Measurements from ENCODE around the gene PURA. TPM values are rescaled to one million over a fixed set of nuclear protein-coding genes. Genes with fewer than 3 reads are reported as not detected.

PURA gene
- polyA plus RNA-seq, 3 donors = 1.1 to 1.6 (median 1.2) TPM

DNA sequence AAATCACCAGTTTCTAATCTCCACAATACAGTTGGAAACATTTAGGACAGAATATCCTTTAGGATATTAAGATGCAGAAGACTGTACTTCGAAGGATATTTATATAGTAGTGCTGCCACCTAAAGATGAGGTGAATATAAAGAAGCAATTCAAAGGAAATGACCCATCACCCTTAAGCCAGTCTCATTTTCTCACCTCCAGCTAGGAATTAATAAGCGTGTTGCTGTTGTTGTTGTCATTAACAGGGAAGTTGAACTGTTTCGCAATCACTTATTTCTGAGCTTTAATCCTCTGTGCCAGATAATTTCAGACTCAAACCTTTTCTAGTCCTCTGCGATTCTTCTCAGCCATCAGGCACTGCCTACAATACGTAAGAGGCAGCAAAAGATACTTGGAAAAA lies 7.8 kb upstream of the PURA start:
- peaks cover 8 to 9% of the 10 kb centered on the region in 2 donors for H3K36me3 Mint-ChIP-seq
- Histone ChIP-seq H3K27ac (ENCODE audit: low read depth in 1 of 2, low read length in 2 of 2) (no peak overlapping the region), H3K9me3 (replicated peaks in 1 of 2; ENCODE audit: control insufficient read depth in 1 of 2, insufficient read depth in 1 of 2, low read length in 2 of 2) (no peaks in the 10 kb centered on the region), H3K4me3 (replicated peaks in 1 of 3; ENCODE audit: low read depth in 2 of 3, low read length in 3 of 3) (no peak overlapping the region), H3K9ac (ENCODE audit: insufficient read depth, low read length, poor library complexity, severe bottlenecking) (no peak overlapping the region), H4K20me1 (ENCODE audit: insufficient read depth, low read length) (peaks cover 31% of the 10 kb centered on the region), H3K79me2 (ENCODE audit: insufficient read depth, low read length) (peaks cover 5% of the 10 kb centered on the region), H2AFZ (ENCODE audit: insufficient read depth, low read depth, low read length, poor library complexity, severe bottlenecking) (no peak overlapping the region), H3K36me3 (replicated peaks in 1 of 2; ENCODE audit: control insufficient read depth in 1 of 2, insufficient read depth in 2 of 2, low read length in 2 of 2) (no peaks in the 10 kb centered on the region), H3K4me1 (ENCODE audit: control insufficient read depth in 1 of 2, insufficient read depth in 2 of 2, low read length in 2 of 2) (peaks cover 26 to 31% of the 10 kb centered on the region in 2 donors), H3K4me2 (replicated peaks; ENCODE audit: extremely low read depth, low read length, poor library complexity, severe bottlenecking) (no peak overlapping the region), H3K27me3 (ENCODE audit: control insufficient read depth in 2 of 2, insufficient read depth in 2 of 2, low read length in 2 of 2) (peaks cover 34 to 57% of the 10 kb centered on the region in 2 donors)
- H3K9me3 Mint-ChIP-seq = peaks cover 0 to 14% (median 2%) of the 10 kb centered on the region in 7 donors
- peak overlapping the region in 2 of 7 donors; percentile 6 to 30 for H3K27ac Mint-ChIP-seq
- peak; percentile 20 to 71 (median 58) for DNase-seq
- peak overlapping the region; percentile 20 to 96 for H3K4me3 Mint-ChIP-seq
- intact Hi-C loops (cut with micrococcal nuclease) = loop anchor here in 1 of 2 donors (5.0 kb wide), 1 partner anchor 41 kb away; no protein-coding TSS in a partner anchor
- H3K27me3 Mint-ChIP-seq (ENCODE audit: low read depth in 3 of 3) = peaks cover 44 to 58% (median 50%) of the 10 kb centered on the region in 3 donors
- H3K4me1 Mint-ChIP-seq = peaks cover 34% of the 10 kb centered on the region
- TF ChIP-seq, protein P1, sequence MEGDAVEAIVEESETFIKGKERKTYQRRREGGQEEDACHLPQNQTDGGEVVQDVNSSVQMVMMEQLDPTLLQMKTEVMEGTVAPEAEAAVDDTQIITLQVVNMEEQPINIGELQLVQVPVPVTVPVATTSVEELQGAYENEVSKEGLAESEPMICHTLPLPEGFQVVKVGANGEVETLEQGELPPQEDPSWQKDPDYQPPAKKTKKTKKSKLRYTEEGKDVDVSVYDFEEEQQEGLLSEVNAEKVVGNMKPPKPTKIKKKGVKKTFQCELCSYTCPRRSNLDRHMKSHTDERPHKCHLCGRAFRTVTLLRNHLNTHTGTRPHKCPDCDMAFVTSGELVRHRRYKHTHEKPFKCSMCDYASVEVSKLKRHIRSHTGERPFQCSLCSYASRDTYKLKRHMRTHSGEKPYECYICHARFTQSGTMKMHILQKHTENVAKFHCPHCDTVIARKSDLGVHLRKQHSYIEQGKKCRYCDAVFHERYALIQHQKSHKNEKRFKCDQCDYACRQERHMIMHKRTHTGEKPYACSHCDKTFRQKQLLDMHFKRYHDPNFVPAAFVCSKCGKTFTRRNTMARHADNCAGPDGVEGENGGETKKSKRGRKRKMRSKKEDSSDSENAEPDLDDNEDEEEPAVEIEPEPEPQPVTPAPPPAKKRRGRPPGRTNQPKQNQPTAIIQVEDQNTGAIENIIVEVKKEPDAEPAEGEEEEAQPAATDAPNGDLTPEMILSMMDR (IDR thresholded peaks at IDR 0.05) = no peak
- no CpG with 5 or more reads among the region's 5 CpGs for WGBS (ENCODE audit: insufficient coverage)

DNA sequence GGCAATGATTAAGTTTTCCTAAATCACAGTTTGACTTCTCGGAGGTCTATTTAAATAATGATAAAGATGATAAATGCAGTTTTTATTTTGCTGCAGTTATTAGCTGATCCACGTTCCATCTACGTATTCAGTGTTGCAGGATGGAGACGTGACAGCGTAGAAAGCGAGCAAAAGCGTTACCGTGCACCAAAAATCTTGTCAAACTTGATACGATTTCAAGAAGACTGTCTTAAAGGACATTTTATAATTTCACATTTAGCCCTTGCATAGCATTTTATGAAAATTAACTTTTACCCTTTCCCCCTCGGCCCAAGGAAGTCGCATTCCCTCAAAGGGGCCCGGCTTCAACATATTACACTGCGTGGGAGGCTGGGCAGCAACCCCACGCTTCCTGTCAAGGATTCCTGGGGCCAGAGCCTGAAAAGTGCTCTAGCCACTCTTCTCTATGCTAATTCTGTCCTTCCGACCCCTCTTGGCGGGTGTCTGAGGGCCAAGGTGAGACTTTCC lies 7.1 kb upstream of the PURA start:
- H3K27me3 Mint-ChIP-seq (ENCODE audit: low read depth in 3 of 3) = peaks cover 46 to 61% (median 49%) of the 10 kb centered on the region in 3 donors
- Histone ChIP-seq H3K4me1 (ENCODE audit: control insufficient read depth in 1 of 2, insufficient read depth in 2 of 2, low read length in 2 of 2) (peaks cover 31 to 37% of the 10 kb centered on the region in 2 donors), H3K36me3 (replicated peaks in 1 of 2; ENCODE audit: control insufficient read depth in 1 of 2, insufficient read depth in 2 of 2, low read length in 2 of 2) (no peaks in the 10 kb centered on the region), H3K4me3 (replicated peaks in 1 of 3; ENCODE audit: low read depth in 2 of 3, low read length in 3 of 3) (peak overlapping the region; percentile 55 to 84 (median 68)), H3K9me3 (replicated peaks in 1 of 2; ENCODE audit: control insufficient read depth in 1 of 2, insufficient read depth in 1 of 2, low read length in 2 of 2) (no peaks in the 10 kb centered on the region), H3K79me2 (ENCODE audit: insufficient read depth, low read length) (peaks cover 5% of the 10 kb centered on the region), H3K27ac (ENCODE audit: low read depth in 1 of 2, low read length in 2 of 2) (peak overlapping the region; percentile 85 to 88), H2AFZ (ENCODE audit: insufficient read depth, low read depth, low read length, poor library complexity, severe bottlenecking) (peak overlapping the region; percentile 93), H3K9ac (ENCODE audit: insufficient read depth, low read length, poor library complexity, severe bottlenecking) (peak overlapping the region; percentile 78), H3K4me2 (replicated peaks; ENCODE audit: extremely low read depth, low read length, poor library complexity, severe bottlenecking) (peak overlapping the region; percentile 91), H3K27me3 (ENCODE audit: control insufficient read depth in 2 of 2, insufficient read depth in 2 of 2, low read length in 2 of 2) (peaks cover 40 to 61% of the 10 kb centered on the region in 2 donors), H4K20me1 (ENCODE audit: insufficient read depth, low read length) (peaks cover 38% of the 10 kb centered on the region)
- TF ChIP-seq, protein P1 (IDR thresholded peaks at IDR 0.05) = no peak
- H3K9me3 Mint-ChIP-seq = peaks cover 0 to 14% (median 3%) of the 10 kb centered on the region in 7 donors
- WGBS (ENCODE audit: insufficient coverage) = 55% methylated on average over 15 of the region's 16 CpGs
- DNase-seq = no peak
- peaks cover 40% of the 10 kb centered on the region for H3K4me1 Mint-ChIP-seq
- peak overlapping the region; percentile 89 to 97 (median 93) for H3K27ac Mint-ChIP-seq
- intact Hi-C loops (cut with micrococcal nuclease) = loop anchor here in 1 of 2 donors (5.0 kb wide), 1 partner anchor 40 kb away; no protein-coding TSS in a partner anchor
- peak overlapping the region; percentile 94 to 96 for H3K4me3 Mint-ChIP-seq
- peaks cover 8 to 9% of the 10 kb centered on the region in 2 donors for H3K36me3 Mint-ChIP-seq
